Mononuclear cell (primary cell): ENCODE data around the gene RNASE12. TPM values are rescaled to one million over a fixed set of nuclear protein-coding genes. Genes with fewer than 3 reads are reported as not detected.
A peak's percentile ranks its signal among the peaks of the same experiment; 100 is the strongest.

ENCODE experiments used
- H3K27me3 ChIP-seq: 2 replicates; pipeline ENCODE4 v1.6.0; 2011; ENCODE audit warnings: low read length, control low read depth; ENCODE audit not compliant: insufficient read depth
- H3K4me1 ChIP-seq: 2 replicates; pipeline ENCODE4 v1.5.1; 2011; ENCODE audit warnings: mild to moderate bottlenecking, low read length, control low read depth; ENCODE audit not compliant: insufficient read depth
- H3K4me3 ChIP-seq: 2 replicates; pipeline ENCODE4 v1.5.1; 2011; ENCODE audit warnings: mild to moderate bottlenecking, low read length, moderate library complexity
- H3K9me3 ChIP-seq: 2 replicates; pipeline ENCODE4 v1.5.1; 2011; ENCODE audit warnings: low read depth, mild to moderate bottlenecking, control low read depth, low read length
- total RNA-seq: library from RNA; depleted of rRNA; stranded (reverse); fragments of >200 nt; gene quantifications from one replicate; pipeline ENCODE4 v1.2.3, GENCODE V29; 2012

Gene RNASE12
- not detected for total RNA-seq

- H3K4me3 ChIP-seq = no peak within 1 kb of the TSS
- no peaks in the 10 kb centered on the region for H3K4me1 ChIP-seq
Measured at GRCh38 chr14:20591235-20591634, at the start of gene RNASE12. RNASE12 (minus strand) TSS chr14:20591376; CDS start chr14:20590723, 653 bp downstream.

GRCh38 chr14:20632831-20633691, 41.9 kb upstream of the RNASE12 start:
- Histone ChIP-seq H3K4me3 (peak overlapping the region; percentile 30), H3K4me1 (peaks cover 32% of the 10 kb centered on the region), H3K27me3 (peaks cover 89% of the 10 kb centered on the region), H3K9me3 (no peaks in the 10 kb centered on the region)

More at GRCh38 chr14:20591235-20591634, at the start of gene RNASE12:
- H3K27me3 ChIP-seq = peaks cover 6% of the 10 kb centered on the region
- no peaks in the 10 kb centered on the region for H3K9me3 ChIP-seq

GRCh38 chr14:20632448-20632830, 41.3 kb upstream of the RNASE12 start:
- H3K4me3 ChIP-seq = peak overlapping the region; percentile 30
- peaks cover 95% of the 10 kb centered on the region for H3K27me3 ChIP-seq
- peaks cover 32% of the 10 kb centered on the region for H3K4me1 ChIP-seq
- H3K9me3 ChIP-seq = no peaks in the 10 kb centered on the region

GRCh38 chr14:20631880-20632389, 40.8 kb upstream of the RNASE12 start:
- Histone ChIP-seq H3K27me3 (peaks cover 95% of the 10 kb centered on the region), H3K9me3 (no peaks in the 10 kb centered on the region), H3K4me3 (peak overlapping the region; percentile 17), H3K4me1 (peaks cover 32% of the 10 kb centered on the region)

GRCh38 chr14:20631023-20631879, 40.1 kb upstream of the RNASE12 start:
- H3K9me3 ChIP-seq = no peaks in the 10 kb centered on the region
- H3K4me3 ChIP-seq = peak overlapping the region; percentile 17
- H3K27me3 ChIP-seq = peaks cover 95% of the 10 kb centered on the region
- H3K4me1 ChIP-seq = peaks cover 37% of the 10 kb centered on the region

GRCh38 chr14:20630340-20631022, 39.3 kb upstream of the RNASE12 start:
- H3K27me3 ChIP-seq = peaks cover 95% of the 10 kb centered on the region

GRCh38 chr14:20628063-20628854, 37.1 kb upstream of the RNASE12 start:
- H3K4me1 ChIP-seq = peaks cover 65% of the 10 kb centered on the region
- no peak overlapping the region for H3K4me3 ChIP-seq
- no peaks in the 10 kb centered on the region for H3K9me3 ChIP-seq

More at GRCh38 chr14:20630340-20631022, 39.3 kb upstream of the RNASE12 start:
- H3K4me1 ChIP-seq = peaks cover 45% of the 10 kb centered on the region
- peak overlapping the region; percentile 7 for H3K4me3 ChIP-seq
- H3K9me3 ChIP-seq = no peaks in the 10 kb centered on the region

GRCh38 chr14:20627346-20628027, 36.3 kb upstream of the RNASE12 start:
- Histone ChIP-seq H3K4me1 (peaks cover 65% of the 10 kb centered on the region), H3K4me3 (no peak overlapping the region), H3K27me3 (peaks cover 76% of the 10 kb centered on the region), H3K9me3 (no peaks in the 10 kb centered on the region)

More at GRCh38 chr14:20628063-20628854, 37.1 kb upstream of the RNASE12 start:
- peaks cover 84% of the 10 kb centered on the region for H3K27me3 ChIP-seq

GRCh38 chr14:20626274-20626673, 35.1 kb upstream of the RNASE12 start:
- H3K4me3 ChIP-seq = no peak overlapping the region
- peaks cover 65% of the 10 kb centered on the region for H3K27me3 ChIP-seq
- peaks cover 57% of the 10 kb centered on the region for H3K4me1 ChIP-seq
- no peaks in the 10 kb centered on the region for H3K9me3 ChIP-seq

GRCh38 chr14:20624495-20625070, 33.4 kb upstream of the RNASE12 start:
- peaks cover 48% of the 10 kb centered on the region for H3K27me3 ChIP-seq
- H3K4me3 ChIP-seq = peak overlapping the region; percentile 16
- no peaks in the 10 kb centered on the region for H3K9me3 ChIP-seq
- peaks cover 46% of the 10 kb centered on the region for H3K4me1 ChIP-seq

- Histone ChIP-seq H3K9me3 (no peaks in the 10 kb centered on the region), H3K4me1 (peaks cover 46% of the 10 kb centered on the region), H3K27me3 (peaks cover 41% of the 10 kb centered on the region), H3K4me3 (no peak overlapping the region)
Measured at GRCh38 chr14:20623798-20624197, 32.6 kb upstream of the RNASE12 start.

- H3K4me1 ChIP-seq = peaks cover 46% of the 10 kb centered on the region
- no peaks in the 10 kb centered on the region for H3K9me3 ChIP-seq
- peaks cover 31% of the 10 kb centered on the region for H3K27me3 ChIP-seq
- no peak overlapping the region for H3K4me3 ChIP-seq
Measured at GRCh38 chr14:20622816-20623291, 31.7 kb upstream of the RNASE12 start.
